Right ventricle myocardium inferior (tissue), 1 donor: Measurements from ENCODE around the gene SLC50A1. TPM values are rescaled to one million over a fixed set of nuclear protein-coding genes. Genes with fewer than 3 reads are reported as not detected.
A peak's percentile ranks its signal among the peaks of the same experiment; 100 is the strongest.

Experiments
- ATAC-seq: fragments of 200-7000 bp; cut with Tn5 transposase; one replicate; pipeline ENCODE4 v1.9.1; 2020; ENCODE audit warnings: mild to moderate bottlenecking, moderate library complexity
- DNase-seq: peaks from one replicate; pipeline ENCODE4 v3.0.0; 2021; ENCODE audit errors: missing footprints
- intact Hi-C: fragments of 100-400 bp; cut with DNase I; formaldehyde crosslinking; loops from one replicate; pipeline ENCODE4 v1.11.0; 2022
- long read RNA-seq: library from polyadenylated mRNA; unstranded; transcript quantifications from one replicate; pipeline ENCODE4 v2.0.0, GENCODE V29; 2021
- total RNA-seq: library from RNA; stranded (reverse); fragmentation: NEBNext Ultra II Directional; extraction: Animal tissue kit (Norgen Biotek cat#: 25700); gene quantifications from one replicate; pipeline ENCODE4 v1.2.1, GENCODE V29; 2021
- donor health status: DM: no; HTN: yes; CAD: no; lungs with severe emphysema.

The SLC50A1 gene, protein sequence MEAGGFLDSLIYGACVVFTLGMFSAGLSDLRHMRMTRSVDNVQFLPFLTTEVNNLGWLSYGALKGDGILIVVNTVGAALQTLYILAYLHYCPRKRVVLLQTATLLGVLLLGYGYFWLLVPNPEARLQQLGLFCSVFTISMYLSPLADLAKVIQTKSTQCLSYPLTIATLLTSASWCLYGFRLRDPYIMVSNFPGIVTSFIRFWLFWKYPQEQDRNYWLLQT
- total RNA-seq, result 9.3 TPM
- long read RNA-seq, partial matches to known transcripts, result 2 of 8 reads
- long read RNA-seq, other reads (novel, unspliced or antisense), result 1 of 8 reads

DNA sequence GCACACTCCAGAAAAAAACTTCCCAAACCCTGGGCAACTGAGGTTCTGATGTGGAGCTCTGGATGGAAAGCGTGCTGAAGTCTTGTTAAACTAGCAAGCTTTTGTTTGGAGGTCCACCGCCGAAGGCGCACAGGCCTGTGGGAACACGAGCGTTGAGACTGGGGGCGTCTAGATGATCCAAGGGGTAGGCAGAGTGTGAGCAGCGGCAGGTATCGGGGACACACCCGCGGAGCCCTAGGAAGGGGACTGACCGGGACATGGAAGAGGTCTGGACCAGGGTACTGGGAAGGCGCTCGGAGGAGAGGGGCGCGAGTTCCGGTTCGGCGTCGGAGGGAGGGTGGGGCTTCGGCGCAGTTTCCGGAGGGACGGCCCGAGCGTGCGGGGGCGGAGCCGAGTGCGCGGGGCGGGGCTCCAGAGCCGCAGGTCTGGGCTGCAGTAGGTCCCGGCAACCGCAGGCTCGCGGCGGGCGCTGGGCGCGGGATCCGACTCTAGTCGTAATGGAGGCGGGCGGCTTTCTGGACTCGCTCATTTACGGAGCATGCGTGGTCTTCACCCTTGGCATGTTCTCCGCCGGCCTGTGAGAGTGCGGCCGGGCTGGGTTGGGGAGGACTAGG, at the start of gene SLC50A1:
Gene SLC50A1 (plus strand): TSS at position 438 of the 614 bp plus-strand sequence. CDS start 60 bp downstream, at position 498.
- ATAC-seq (peak; percentile 96), DNase-seq (peak; percentile 98)
- intact Hi-C loops, result loop anchor here (2.0 kb wide), 1 partner anchor 31 kb away; no protein-coding TSS in a partner anchor

DNA sequence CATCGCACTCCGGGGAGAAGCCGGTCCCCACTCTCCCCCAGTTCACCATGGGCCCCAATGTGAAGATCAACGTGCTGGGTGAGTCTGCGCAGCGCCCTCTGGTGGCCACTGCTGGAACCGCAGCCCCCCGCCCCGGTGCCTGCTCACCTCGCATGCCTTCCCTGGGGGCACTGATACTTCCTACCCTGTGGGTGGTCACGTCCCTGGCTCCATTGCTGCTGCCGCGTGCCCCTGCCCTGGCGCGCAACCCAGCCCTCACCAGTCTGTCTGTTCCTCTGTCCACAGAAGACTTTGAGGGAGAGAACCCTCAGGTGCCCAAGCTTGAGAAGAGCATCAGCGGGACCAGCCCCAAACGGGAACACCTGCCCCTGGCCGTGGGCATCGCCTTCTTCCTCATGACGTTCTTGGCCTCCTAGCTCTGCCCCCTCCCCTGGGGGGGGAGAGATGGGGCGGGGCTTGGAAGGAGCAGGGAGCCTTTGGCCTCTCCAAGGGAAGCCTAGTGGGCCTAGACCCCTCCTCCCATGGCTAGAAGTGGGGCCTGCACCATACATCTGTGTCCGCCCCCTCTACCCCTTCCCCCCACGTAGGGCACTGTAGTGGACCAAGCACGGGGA, 49.4 kb upstream of the SLC50A1 start:
- intact Hi-C loops, result loop anchor here (10.0 kb wide), 1 partner anchor 601 kb away; no protein-coding TSS in a partner anchor
- peak; percentile 15 for ATAC-seq

GRCh38 chr1:155086856-155087535, 48.7 kb upstream of the SLC50A1 start:
- no peak for DNase-seq
- ATAC-seq, result no peak
- intact Hi-C loops, result loop anchor here (10.0 kb wide), 1 partner anchor 602 kb away; no protein-coding TSS in a partner anchor

More for the DNA sequence above, 49.4 kb upstream of the SLC50A1 start:
- DNase-seq, result peak; percentile 80

- DNase-seq, result peak; percentile 91
- ATAC-seq, result peak; percentile 56
- intact Hi-C loops, result loop anchor here (1.0 kb wide), 1 partner anchor 77 kb away; no protein-coding TSS in a partner anchor
Measured at GRCh38 chr1:155091071-155092051, 44.3 kb upstream of the SLC50A1 start.

- intact Hi-C loops, result no loop called here
Measured at GRCh38 chr1:155092131-155092530, 43.5 kb upstream of the SLC50A1 start.

DNA sequence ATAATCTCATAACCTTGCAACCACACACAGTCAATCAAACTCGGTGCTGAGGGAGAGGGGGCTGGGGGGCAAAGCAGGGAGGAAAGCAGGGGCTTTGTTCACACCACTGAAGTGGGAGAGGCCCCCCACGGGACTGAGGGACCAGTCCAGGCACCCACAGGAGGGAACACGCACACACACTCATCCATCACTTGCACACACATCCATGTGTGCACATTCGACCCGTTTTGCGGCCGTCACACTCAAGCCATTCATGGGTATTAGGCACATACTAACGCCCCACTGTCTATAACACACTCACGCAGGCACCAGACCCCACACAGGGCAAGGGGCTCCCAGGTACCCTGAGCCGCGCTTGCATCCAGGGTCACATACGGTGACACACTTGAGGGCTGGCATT, 43.0 kb upstream of the SLC50A1 start:
- ATAC-seq, result no peak
- DNase-seq, result no peak
- intact Hi-C loops, result no loop called here

More at GRCh38 chr1:155092131-155092530, 43.5 kb upstream of the SLC50A1 start:
- no peak for DNase-seq
- ATAC-seq, result no peak

GRCh38 chr1:155093911-155094621, 41.6 kb upstream of the SLC50A1 start:
- ATAC-seq (peak; percentile 45), DNase-seq (no peak)
- intact Hi-C loops, result loop anchor here (2.0 kb wide), 1 partner anchor 33 kb away; the partner anchor contains the start of gene EFNA1

DNA sequence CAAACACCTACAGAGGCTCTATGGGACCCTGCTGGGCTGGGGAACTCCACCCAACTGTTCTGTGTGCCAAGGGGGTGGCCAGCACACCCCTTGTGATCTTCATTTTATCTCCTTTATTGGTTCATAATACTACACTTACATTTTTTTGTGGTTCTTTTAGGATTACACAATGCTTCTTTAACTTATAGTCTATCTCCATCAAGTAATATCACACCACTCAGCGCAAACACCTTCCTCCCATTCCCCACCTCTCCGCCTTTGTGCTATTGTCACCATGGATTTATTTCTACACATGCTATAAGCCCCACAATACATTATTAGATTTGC, 41.1 kb upstream of the SLC50A1 start:
- ATAC-seq (no peak), DNase-seq (no peak)
- intact Hi-C loops, result loop anchor here (2.0 kb wide), 1 partner anchor 32 kb away; the partner anchor contains the start of gene EFNA1

GRCh38 chr1:155099331-155099730, 36.3 kb upstream of the SLC50A1 start:
- no peak for ATAC-seq
- intact Hi-C loops, result no loop called here

GRCh38 chr1:155103325-155103724, 32.3 kb upstream of the SLC50A1 start:
- intact Hi-C loops, result no loop called here
- ATAC-seq, result no peak
- DNase-seq, result no peak

More at GRCh38 chr1:155099331-155099730, 36.3 kb upstream of the SLC50A1 start:
- no peak for DNase-seq

GRCh38 chr1:155104605-155105534, 30.8 kb upstream of the SLC50A1 start:
- intact Hi-C loops, result no loop called here
- DNase-seq (no peak), ATAC-seq (no peak)

GRCh38 chr1:155105604-155106011, 30.0 kb upstream of the SLC50A1 start:
- no peak for DNase-seq
- peak; percentile 34 for ATAC-seq

DNA sequence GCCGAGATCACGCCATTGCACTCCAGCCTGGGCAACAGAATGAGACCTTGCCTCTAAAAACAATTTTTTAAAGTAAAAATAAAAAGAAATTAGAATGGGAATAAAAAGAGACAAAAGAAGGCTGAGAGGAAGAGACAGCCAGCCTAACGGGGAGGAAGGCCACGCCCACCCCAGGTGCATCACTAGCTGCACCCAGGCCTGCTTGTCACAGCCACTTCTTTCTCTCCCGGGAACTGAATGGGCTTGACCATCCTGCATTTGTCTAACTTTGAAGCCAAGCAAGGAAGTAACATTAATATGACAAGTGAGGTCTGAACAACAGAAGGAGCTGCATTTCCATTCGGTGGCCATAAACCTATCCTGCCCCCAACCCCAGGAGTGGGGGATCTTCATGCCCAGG, 28.8 kb upstream of the SLC50A1 start:
- intact Hi-C loops, result no loop called here
- DNase-seq (no peak), ATAC-seq (no peak)

More at GRCh38 chr1:155105604-155106011, 30.0 kb upstream of the SLC50A1 start:
- intact Hi-C loops, result no loop called here

DNA sequence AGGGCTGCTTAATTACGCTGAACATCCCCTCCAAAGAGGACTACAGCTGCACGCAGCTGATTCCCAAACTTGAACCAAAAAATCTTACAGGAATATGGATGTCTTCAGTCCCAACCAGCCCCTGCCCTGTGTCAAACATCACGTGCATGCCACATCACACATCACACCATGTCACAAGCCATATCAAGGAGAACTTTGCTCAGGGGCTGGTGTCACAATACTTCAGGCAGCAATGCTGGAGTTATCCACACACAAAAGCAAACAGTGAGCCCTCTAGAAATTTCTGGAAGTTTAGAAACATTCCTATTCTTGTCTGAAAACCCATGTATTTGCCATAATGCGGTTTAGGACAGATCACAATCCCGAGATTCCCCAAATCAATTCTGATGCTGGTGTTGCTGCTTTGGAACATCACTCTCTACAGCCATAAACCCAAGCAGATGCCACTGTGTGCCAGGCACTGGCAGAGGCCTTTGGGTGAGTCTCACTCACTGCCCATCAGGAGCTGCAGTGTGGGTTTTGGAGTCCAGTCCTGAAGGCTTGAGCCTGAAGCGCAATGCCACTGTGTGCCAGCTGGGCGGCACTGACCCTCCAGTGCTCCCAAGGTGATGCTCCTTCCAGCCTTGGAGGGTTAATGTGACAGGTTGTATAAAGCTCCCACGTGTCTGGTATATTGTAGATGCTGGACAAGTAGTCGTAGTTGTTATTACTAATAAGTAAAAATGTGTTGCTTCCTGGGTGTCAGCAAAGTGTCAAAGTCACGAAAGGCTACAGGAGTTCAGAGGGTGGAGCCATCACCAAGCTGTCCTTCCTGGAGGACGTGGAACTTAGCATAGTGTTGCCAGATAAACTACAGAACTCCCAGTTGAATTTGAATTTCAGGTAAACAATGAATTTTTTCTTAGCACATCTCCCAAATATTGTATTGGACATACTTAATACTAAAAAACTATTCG, 28.1 kb upstream of the SLC50A1 start:
- ATAC-seq, result no peak
- DNase-seq, result no peak
- intact Hi-C loops, result no loop called here

GRCh38 chr1:155108296-155108695, 27.4 kb upstream of the SLC50A1 start:
- ATAC-seq, result no peak
- DNase-seq, result no peak
- intact Hi-C loops, result no loop called here
